OCI-LY1 (cell line): ENCODE measurements around the gene BANF2.

Source experiments
- H2AFZ ChIP-seq: fragments of 200-600 bp; sonication (generic), shearing (Covaris generic); 2 replicates; pipeline ENCODE4 v1.6.0; 2014; ENCODE audit warnings: antibody characterized with exemption, mild to moderate bottlenecking, low read length
- H3F3A ChIP-seq: fragments of 200-600 bp; sonication (generic), shearing (Covaris generic); 2 replicates; pipeline ENCODE4 v1.6.0; 2014; ENCODE audit warnings: mild to moderate bottlenecking, antibody characterized with exemption, low read length, moderate library complexity; ENCODE audit not compliant: insufficient read depth
- H3K27ac ChIP-seq: fragments of 200-600 bp; sonication (generic); 2 replicates; pipeline ENCODE4 v1.5.1; 2014; ENCODE audit warnings: low read length, mixed run types, mild to moderate bottlenecking, low read depth; ENCODE audit not compliant: poor library complexity, severe bottlenecking
- H3K27me3 ChIP-seq: fragments of 200-600 bp; sonication (generic); 2 replicates; pipeline ENCODE4 v1.6.0; 2014; ENCODE audit warnings: antibody characterized with exemption, mild to moderate bottlenecking, low read length, moderate library complexity; ENCODE audit not compliant: insufficient read depth
- H3K36me3 ChIP-seq: fragments of 200-600 bp; sonication (generic); 2 replicates; pipeline ENCODE4 v1.6.1; 2014; ENCODE audit warnings: mild to moderate bottlenecking, antibody characterized with exemption, low read length, moderate library complexity, mixed read lengths; ENCODE audit not compliant: insufficient read depth
- H3K4me1 ChIP-seq: fragments of 200-600 bp; sonication (generic); 2 replicates; pipeline ENCODE4 v1.5.1; 2014; ENCODE audit warnings: mild to moderate bottlenecking, low read length, moderate library complexity; ENCODE audit not compliant: insufficient read depth, severe bottlenecking
- H3K4me2 ChIP-seq: fragments of 200-600 bp; sonication (generic), shearing (Covaris generic); 2 replicates; pipeline ENCODE4 v1.6.1; 2014; ENCODE audit warnings: low read length
- H3K4me3 ChIP-seq: fragments of 200-600 bp; sonication (generic); 2 replicates; pipeline ENCODE4 v1.5.1; 2014; ENCODE audit warnings: low read length, low read depth, mild to moderate bottlenecking, mixed read lengths; ENCODE audit not compliant: poor library complexity, severe bottlenecking
- H3K79me2 ChIP-seq: fragments of 200-600 bp; shearing (Covaris generic); 2 replicates; pipeline ENCODE4 v1.6.1; 2016; ENCODE audit warnings: mixed run types, low read length, mixed read lengths; ENCODE audit not compliant: insufficient read depth
- H3K9ac ChIP-seq: fragments of 200-600 bp; sonication (generic), shearing (Covaris generic); 2 replicates; pipeline ENCODE4 v1.6.1; 2014; ENCODE audit warnings: mild to moderate bottlenecking, low read length, mixed read lengths
- H3K9me2 ChIP-seq: fragments of 200-600 bp; sonication (generic), shearing (Covaris generic); 2 replicates; pipeline ENCODE4 v1.6.1; 2014; ENCODE audit warnings: low read depth, mild to moderate bottlenecking, low read length, mixed read lengths
- H3K9me3 ChIP-seq: fragments of 200-600 bp; shearing (Covaris generic); 2 replicates; pipeline ENCODE4 v1.6.1; 2014; ENCODE audit warnings: low read length, mixed read lengths
- H4K20me1 ChIP-seq: fragments of 200-600 bp; sonication (generic), shearing (Covaris generic); 2 replicates; pipeline ENCODE4 v1.6.0; 2016; ENCODE audit warnings: mild to moderate bottlenecking, low read length; ENCODE audit not compliant: insufficient read depth
- CTCF ChIP-seq: fragments of 200-600 bp; sonication (generic), shearing (Covaris generic); IDR thresholded peaks from 2 replicates; pipeline ENCODE4 v1.5.1; 2017; ENCODE audit warnings: mild to moderate bottlenecking, antibody characterized with exemption, low read length, moderate library complexity, mixed read lengths
- EZH2 ChIP-seq: fragments of 200-600 bp; sonication (generic), shearing (Covaris generic); IDR thresholded peaks from 2 replicates; pipeline ENCODE4 v1.8.0; 2017; ENCODE audit warnings: borderline replicate concordance, mixed run types, mild to moderate bottlenecking, antibody characterized with exemption, low read length, moderate library complexity, mixed read lengths

Gene BANF2

GRCh38 chr20:17693444-17694001 lies 6.2 kb upstream of the BANF2 start:
- Histone ChIP-seq H3K79me2 (no peaks in the 10 kb centered on the region), H3K27me3 (peaks cover 11% of the 10 kb centered on the region), H3K27ac (no peak overlapping the region), H2AFZ (no peak overlapping the region), H4K20me1 (no peaks in the 10 kb centered on the region), H3K4me1 (no peaks in the 10 kb centered on the region), H3K4me2 (no peak overlapping the region), H3K4me3 (no peak overlapping the region), H3K9me2 (no peaks in the 10 kb centered on the region), H3F3A (no peaks in the 10 kb centered on the region), H3K9me3 (no peaks in the 10 kb centered on the region), H3K36me3 (no peaks in the 10 kb centered on the region), H3K9ac (no peak overlapping the region)
- TF ChIP-seq EZH2 (no peak), CTCF (no peak)

- Histone ChIP-seq H3K36me3 (no peaks in the 10 kb centered on the region), H3K4me3 (no peak overlapping the region), H3K27ac (no peak overlapping the region), H3K4me1 (no peaks in the 10 kb centered on the region), H3K9ac (no peak overlapping the region), H3F3A (no peaks in the 10 kb centered on the region), H4K20me1 (no peaks in the 10 kb centered on the region), H2AFZ (no peak overlapping the region), H3K27me3 (peaks cover 11% of the 10 kb centered on the region), H3K79me2 (no peaks in the 10 kb centered on the region), H3K4me2 (no peak overlapping the region), H3K9me2 (no peaks in the 10 kb centered on the region), H3K9me3 (no peaks in the 10 kb centered on the region)
- TF ChIP-seq EZH2: no peak
- TF ChIP-seq CTCF: no peak
Observed at GRCh38 chr20:17694767-17695166, 5.0 kb upstream of the BANF2 start.

GRCh38 chr20:17696287-17696686 lies 3.5 kb upstream of the BANF2 start:
- Histone ChIP-seq H3K27ac (no peak overlapping the region), H3K36me3 (no peaks in the 10 kb centered on the region), H3K4me1 (no peaks in the 10 kb centered on the region), H3K27me3 (peaks cover 8% of the 10 kb centered on the region), H3F3A (no peaks in the 10 kb centered on the region), H3K4me3 (no peak overlapping the region), H3K9me2 (no peaks in the 10 kb centered on the region), H3K4me2 (no peak overlapping the region), H4K20me1 (no peaks in the 10 kb centered on the region), H2AFZ (no peak overlapping the region), H3K9me3 (no peaks in the 10 kb centered on the region), H3K9ac (no peak overlapping the region), H3K79me2 (no peaks in the 10 kb centered on the region)
- TF ChIP-seq CTCF (no peak), EZH2 (no peak)
